HG03097 (cell line): ENCODE measurements around the gene MAMLD1.

Experiments
- ATAC-seq: cut with Tn5 transposase; IDR thresholded peaks from one replicate; pipeline ENCODE4 v1.9.1; 2021; ENCODE audit not compliant: unreplicated experiment, low FRiP score

Gene MAMLD1

GRCh38 chrX:150525061-150525919 is 162.2 kb downstream of the MAMLD1 start:
- no peak for ATAC-seq

DNA sequence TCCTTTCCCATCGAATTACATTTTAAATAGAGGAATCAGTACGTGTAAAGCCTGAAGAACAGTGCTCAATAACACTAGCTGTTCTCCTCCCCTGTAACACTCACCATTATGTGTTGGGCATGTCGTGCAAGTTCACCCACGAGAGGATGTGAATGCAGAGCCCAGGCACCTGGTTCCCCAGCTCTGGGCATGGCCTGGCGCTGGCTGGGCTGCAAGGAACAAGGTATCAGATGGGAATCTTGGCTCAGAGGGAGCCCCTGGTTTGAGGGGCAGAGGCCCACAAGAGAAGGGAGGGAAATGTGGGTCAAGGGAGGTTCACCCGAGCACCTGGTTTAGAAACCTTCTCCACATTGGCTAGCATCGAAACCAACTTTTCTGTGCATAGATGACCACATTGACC is 163.6 kb downstream of the MAMLD1 start:
- no peak for ATAC-seq

DNA sequence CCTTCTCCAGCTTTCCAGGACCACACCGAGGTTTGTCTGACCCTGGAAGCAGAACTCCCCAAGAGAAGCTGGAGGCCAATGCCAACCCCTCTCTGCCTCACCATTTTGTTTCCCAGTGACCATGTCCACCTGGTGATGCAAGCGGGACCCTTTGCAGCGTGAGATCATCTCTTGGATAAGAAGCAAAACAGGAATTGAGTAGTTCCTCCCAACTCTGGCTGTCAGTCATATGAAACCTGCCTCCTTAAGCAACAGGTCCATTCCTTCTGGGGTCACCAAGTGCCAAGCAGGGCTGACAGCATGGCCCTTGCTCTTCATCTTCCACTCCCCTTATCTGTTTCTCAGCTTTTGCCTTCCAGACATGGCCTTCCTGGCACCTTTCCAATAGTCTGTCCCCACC is 164.0 kb downstream of the MAMLD1 start:
- ATAC-seq: no peak

DNA sequence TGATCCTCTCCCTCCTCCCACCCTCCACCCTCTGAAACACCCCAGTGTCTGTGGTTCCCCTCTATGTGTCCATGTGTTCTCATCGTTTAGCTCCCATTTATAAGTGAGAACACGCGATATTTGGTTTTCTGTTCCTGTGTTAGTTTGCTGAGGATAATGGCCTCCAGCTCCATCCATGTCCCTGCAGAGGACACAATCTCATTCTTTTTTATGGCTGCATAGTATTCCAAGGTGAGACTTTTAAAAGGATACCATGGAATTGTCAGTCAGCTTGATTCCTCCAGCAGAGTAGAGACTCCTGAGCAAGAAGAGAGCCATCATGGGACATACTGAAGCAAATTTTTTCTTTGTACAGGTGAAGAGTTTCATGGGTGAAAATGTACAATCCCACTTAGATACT is 166.5 kb downstream of the MAMLD1 start:
- no peak for ATAC-seq

- ATAC-seq: no peak
These were observed 167.7 kb downstream of the MAMLD1 start for GRCh38 chrX:150530821-150531220.

DNA sequence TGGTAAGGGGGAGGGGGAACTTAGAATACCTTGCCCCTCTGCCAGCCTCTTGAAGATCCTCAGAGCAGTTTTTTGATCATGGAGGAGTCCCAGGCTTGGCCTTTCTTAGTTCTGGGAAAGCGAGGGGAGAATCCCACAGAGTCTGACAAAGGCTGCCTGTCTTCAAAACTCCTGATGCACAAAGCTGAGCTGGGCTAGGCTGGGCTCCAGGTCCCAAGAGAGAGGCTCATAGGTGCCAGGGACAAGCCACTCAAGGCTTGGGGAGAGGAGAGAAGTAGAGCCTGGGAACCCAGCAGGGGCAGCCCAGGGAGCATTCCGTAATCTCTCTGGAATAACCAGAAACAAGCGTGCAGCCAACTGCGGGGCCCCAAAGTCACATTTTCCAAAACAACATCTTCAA is 168.3 kb downstream of the MAMLD1 start:
- ATAC-seq: no peak

DNA sequence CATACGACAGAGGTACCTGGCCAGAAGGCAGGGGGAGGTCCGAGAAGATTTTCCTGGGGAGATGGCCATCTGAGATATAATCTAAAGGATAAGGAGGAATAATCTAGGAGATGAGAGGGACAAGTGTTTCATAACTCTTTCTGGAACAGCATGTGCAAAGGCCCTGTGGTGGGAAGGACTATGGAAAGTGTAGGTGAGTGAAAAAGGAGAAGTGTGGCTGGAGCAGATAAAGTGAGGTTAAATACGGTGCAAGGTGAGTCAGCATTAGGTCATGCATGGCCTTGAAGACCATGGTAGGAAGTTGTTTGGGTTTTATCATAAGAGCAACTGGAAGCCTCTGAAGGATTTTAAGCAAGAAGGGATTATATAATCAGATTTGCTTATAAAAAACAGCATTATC is 170.7 kb downstream of the MAMLD1 start:
- no peak for ATAC-seq

DNA sequence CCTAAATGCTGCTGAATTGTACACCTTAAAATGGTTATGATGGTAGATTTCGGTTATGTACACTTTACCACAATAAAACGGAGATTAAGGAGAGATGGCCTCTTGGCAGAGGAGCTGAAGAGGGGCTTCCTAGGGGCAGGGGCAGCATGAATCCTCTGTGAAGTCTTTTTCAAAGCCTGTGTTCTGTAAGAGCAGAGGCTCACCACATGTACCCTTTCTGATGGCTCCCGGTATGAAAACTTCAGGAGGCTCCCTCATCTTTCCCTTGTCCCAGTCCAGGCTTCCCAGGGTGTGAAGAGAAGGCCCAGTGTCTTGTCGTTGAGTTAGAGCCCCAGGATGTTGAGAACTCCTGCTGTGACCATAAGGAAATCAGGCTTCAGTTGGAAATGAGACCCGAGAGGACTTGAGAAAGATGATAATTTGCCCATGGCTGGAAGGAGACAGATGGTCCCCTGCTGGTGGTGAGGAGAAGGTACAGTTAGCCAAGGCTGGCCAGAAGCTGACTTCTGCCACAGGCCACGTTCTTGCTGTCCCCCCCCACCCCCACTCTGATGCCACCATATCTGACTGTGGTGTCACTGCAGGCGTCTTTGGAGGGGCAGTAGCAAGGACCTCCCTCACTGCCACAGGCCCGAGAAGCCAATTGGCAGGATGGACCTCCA is 173.5 kb downstream of the MAMLD1 start:
- no peak for ATAC-seq

GRCh38 chrX:150537851-150538250 is 174.7 kb downstream of the MAMLD1 start:
- no peak for ATAC-seq

GRCh38 chrX:150540965-150541364 is 177.8 kb downstream of the MAMLD1 start:
- no peak for ATAC-seq

GRCh38 chrX:150542846-150543229 is 179.7 kb downstream of the MAMLD1 start:
- no peak for ATAC-seq

DNA sequence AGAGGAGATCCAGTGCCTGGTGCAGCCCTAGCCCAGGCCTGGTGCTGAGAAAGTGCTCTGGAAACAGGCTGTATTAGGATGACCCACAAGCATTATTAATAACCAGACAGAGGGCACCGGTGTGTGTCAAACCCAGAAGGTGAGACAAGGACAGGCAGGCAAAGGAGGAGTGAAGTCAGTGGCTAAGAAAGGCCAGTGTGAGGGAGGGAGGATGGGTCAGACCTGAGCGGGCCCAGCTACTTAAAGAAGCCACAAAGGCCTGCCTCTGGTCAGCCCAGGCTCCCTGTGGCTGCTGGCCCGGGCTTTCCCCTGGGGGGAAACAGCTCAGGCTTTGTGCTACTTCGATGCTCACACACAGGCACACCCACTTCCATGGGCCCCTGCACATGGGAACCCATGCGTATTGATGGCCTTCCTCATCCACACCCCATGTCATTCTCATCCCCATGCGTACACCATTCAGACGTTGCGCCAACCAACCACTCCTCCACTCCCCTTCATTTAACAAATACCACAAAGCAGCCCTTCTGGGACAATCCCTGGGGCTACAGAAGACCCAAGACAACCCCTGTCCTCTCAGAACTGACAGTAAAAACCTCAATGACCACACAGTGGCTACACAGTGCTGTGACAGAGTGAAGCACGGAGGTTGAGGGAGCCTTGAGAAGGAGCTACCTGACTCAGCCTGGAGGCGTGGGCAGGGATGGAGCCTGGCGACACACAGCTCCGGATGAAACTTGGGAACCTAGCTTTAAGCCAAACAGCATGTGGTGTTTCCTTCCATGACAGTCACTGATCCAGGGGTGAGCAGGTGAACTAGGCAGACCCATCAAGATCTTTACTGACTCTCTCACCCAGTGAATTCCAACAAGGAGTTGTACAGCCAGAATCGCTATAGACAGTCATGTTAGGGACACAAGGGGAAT is 180.4 kb downstream of the MAMLD1 start:
- peak; percentile 56 for ATAC-seq

- ATAC-seq: no peak
These were observed 181.2 kb downstream of the MAMLD1 start for GRCh38 chrX:150544222-150544787.

DNA sequence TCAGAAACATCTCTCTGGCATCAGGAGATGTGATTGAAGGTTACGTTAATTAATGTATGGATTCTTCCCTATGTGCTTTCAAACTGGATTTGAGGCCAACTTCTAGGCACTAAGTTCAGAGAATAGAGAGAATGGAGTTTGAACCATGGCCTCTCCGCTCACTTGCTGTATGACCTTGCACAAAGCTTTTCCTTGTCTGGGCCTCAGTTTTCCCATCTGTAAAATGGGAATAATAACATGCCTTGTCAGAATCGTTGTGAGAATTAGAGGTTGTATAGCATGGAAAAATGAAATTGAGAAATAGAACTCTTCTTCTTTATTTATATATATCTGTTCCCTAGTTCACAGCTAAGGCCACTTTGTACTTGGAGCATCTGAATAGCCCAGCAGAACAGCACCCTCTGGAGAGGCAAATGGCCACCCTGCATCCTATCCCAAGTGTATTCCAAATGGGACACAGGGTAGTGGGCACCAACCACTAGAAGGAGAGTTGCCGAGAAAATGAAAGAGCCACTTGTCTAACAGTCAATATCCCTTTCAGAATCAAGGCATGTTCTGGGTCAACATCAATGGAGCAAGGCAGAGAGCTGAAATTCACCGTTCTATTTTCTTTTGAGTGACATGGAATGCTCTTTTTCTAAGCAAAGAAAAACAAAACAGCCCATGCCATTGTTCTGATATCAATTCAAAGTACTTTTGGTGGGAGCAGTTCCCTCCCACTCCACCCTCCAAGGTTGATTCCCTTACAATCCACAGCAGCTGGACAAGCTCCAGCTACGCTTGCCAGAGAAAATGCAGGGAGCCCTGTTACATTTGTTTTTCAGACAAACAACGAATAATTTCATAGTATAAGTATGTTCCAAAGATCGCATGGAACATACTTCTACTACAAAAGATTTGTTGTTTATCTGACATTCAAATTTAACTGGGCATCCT is 182.0 kb downstream of the MAMLD1 start:
- no peak for ATAC-seq

GRCh38 chrX:150546711-150547153 is 183.6 kb downstream of the MAMLD1 start:
- no peak for ATAC-seq

DNA sequence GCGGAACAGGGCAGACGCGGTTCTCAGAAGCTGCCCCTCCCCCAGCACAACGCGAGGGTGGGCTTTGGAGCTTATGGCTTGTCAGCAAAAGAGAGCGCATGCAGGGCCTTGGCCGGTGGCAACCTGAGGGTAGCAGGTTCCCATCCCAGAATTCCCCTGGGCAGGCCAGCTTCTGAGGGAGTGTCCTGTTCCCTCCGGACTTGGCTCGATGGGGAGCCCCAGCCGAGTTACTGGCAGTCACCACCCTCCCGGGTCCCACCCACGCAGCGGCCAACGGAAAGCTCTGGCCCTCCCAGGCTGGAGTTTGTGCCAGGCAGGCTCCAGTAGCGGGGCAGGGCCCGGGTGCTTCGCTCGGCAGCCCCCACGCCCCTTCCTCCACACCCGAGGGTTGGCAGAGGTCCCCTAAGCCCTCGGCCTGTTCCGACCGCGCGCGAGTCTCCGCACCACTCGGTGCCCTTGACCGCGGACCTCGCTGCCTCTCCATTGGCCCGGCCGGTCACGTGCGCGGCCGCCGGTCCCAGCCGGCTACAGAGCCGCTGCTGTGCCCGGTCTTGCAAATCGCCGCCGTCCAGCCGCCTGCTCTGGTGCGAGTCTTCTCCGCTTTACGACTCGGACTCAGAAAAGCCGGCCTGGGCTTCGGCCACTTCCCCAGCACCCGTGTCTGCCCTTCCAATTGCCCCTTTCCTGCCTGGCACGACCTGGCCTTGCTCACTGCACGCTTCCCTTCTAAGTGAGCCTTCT is 184.4 kb downstream of the MAMLD1 start:
- ATAC-seq: no peak

DNA sequence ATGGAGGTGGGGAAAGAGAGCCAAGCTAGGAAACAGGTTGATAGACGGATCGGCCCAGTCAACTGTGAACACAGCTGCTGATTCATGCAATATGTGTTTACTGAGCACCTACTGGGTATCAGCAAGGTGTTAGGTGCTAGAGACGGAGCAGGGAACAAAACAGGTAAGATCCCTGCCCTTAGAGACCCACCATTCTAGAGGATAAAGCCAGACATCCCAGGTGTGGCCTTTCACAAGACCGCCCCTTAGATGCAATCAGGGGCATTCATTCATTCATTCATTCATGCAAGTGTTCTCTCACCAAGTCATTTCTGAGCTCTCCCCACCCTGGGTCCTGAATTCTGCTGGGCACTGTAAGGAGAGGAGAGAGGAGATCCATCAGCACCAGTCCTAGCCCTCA is 185.1 kb downstream of the MAMLD1 start:
- ATAC-seq: no peak

DNA sequence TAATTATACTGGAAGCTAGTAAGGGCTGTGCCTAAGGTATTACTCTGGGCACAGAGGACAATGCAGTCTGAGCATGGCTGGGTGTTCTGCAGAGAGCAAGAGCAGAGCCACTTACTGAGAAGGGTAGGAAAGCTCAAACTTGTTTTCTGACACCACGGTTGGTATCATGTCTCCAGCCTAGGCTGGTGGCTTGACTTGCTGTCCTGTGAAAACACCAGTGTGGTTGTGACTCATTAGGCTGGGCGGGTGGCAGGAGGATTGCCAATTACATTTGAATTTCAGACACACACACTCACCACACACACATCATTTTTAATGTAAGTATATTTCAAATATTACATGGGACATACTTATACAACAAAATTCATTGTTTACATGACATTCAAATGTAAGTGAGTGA is 185.6 kb downstream of the MAMLD1 start:
- no peak for ATAC-seq

GRCh38 chrX:150551963-150552362 is 188.8 kb downstream of the MAMLD1 start:
- ATAC-seq: no peak
